Left lung (tissue), 10 donors: ENCODE results near the gene TNFRSF6B. TPM values are rescaled to one million over a fixed set of nuclear protein-coding genes. Genes with fewer than 3 reads are reported as not detected.

ENCODE experiments used
- ATAC-seq: fragments of 200-7000 bp; cut with Tn5 transposase; one replicate; pipeline ENCODE4 v1.9.1; 2020; ENCODE audit warnings: moderate library complexity
- DNase-seq, 4 donors: peaks; one replicate each; pipeline ENCODE4 v3.0.0-alpha.2; 2013 to 2020
- H3K27ac ChIP-seq, 2 donors: fragments of 200-600 bp; sonication (generic) in 1 of 2; one replicate each; pipeline versions ENCODE4 v1.5.0 to v1.8.0; 2020 to 2021
- H3K27me3 ChIP-seq, 2 donors: fragments of 200-600 bp; sonication (generic) in 1 of 2; one replicate each; pipeline versions ENCODE4 v1.5.0 to v1.8.0; 2020 to 2021
- H3K36me3 ChIP-seq, 2 donors: fragments of 200-600 bp; sonication (generic) in 1 of 2; one replicate each; pipeline versions ENCODE4 v1.5.0 to v1.8.0; 2020 to 2021
- H3K4me1 ChIP-seq, 2 donors: fragments of 200-600 bp; one replicate each; pipeline ENCODE4 v1.8.0; 2021
- H3K4me3 ChIP-seq, 2 donors: fragments of 200-600 bp; sonication (generic) in 1 of 2; one replicate each; pipeline versions ENCODE4 v1.5.0 to v1.8.0; 2020 to 2021; ENCODE audit warnings: mild to moderate bottlenecking in 1 of 2
- H3K9me3 ChIP-seq, 2 donors: fragments of 200-600 bp; sonication (generic) in 1 of 2; one replicate each; pipeline versions ENCODE4 v1.5.0 to v1.8.0; 2020 to 2021
- intact Hi-C, 2 donors: fragments of 100-400 bp; cut with DNase I; formaldehyde crosslinking; loops; one replicate each; pipeline versions ENCODE4 v1.11.2 to v1.14.2; 2022
- polyA plus RNA-seq, 6 donors: library from polyadenylated mRNA; unstranded; fragments of 120-200 nt; gene quantifications; one replicate each; pipeline ENCODE4 v1.2.1, GENCODE V29; 2013; ENCODE audit not compliant: insufficient read length in 6 of 6
- total RNA-seq, 2 donors: library from RNA; stranded (reverse); fragmentation: NEBNext Ultra II Directional; extraction: Animal tissue kit (Norgen Biotek cat#: 25700); gene quantifications; one replicate each; pipeline ENCODE4 v1.2.1, GENCODE V29; 2021
- TF ChIP-seq, protein P1 (sequence below), 2 donors: fragments of 200-600 bp; sonication (generic) in 1 of 2; IDR thresholded peaks; one replicate each; pipeline versions ENCODE4 v1.5.0 to v1.8.0; 2021; ENCODE audit warnings: antibody characterized with exemption in 2 of 2
- donor health status: DM: no; HTN: yes; CAD: no.
- donor health status: DM: no; HTN: no; CAD: no.

The TNFRSF6B gene
- total and polyA plus RNA-seq, 8 donors, result 1.6 to 17.6 (median 2.7) TPM

GRCh38 chr20:63690003-63690897 is 6.2 kb upstream of the TNFRSF6B start:
- TF ChIP-seq, protein P1, sequence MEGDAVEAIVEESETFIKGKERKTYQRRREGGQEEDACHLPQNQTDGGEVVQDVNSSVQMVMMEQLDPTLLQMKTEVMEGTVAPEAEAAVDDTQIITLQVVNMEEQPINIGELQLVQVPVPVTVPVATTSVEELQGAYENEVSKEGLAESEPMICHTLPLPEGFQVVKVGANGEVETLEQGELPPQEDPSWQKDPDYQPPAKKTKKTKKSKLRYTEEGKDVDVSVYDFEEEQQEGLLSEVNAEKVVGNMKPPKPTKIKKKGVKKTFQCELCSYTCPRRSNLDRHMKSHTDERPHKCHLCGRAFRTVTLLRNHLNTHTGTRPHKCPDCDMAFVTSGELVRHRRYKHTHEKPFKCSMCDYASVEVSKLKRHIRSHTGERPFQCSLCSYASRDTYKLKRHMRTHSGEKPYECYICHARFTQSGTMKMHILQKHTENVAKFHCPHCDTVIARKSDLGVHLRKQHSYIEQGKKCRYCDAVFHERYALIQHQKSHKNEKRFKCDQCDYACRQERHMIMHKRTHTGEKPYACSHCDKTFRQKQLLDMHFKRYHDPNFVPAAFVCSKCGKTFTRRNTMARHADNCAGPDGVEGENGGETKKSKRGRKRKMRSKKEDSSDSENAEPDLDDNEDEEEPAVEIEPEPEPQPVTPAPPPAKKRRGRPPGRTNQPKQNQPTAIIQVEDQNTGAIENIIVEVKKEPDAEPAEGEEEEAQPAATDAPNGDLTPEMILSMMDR (IDR thresholded peaks at IDR 0.05), result no peak
- no peaks in the 10 kb centered on the region for H3K27me3 ChIP-seq
- no peaks in the 10 kb centered on the region for H3K9me3 ChIP-seq
- H3K4me1 ChIP-seq, result peaks cover 20 to 54% of the 10 kb centered on the region in 2 donors
- peaks cover 0 to 22% of the 10 kb centered on the region in 2 donors for H3K36me3 ChIP-seq
- ATAC-seq (no peak), DNase-seq (no peak)
- intact Hi-C loops, result no loop called here
- H3K27ac ChIP-seq, result peak overlapping the region in 1 of 2 donors; percentile 91
- no peak overlapping the region for H3K4me3 ChIP-seq

GRCh38 chr20:63690898-63691710 is 5.3 kb upstream of the TNFRSF6B start:
- Histone ChIP-seq H3K9me3 (no peaks in the 10 kb centered on the region), H3K27ac (peak overlapping the region in 1 of 2 donors; percentile 10), H3K36me3 (peaks cover 0 to 29% of the 10 kb centered on the region in 2 donors), H3K4me1 (peaks cover 18 to 50% of the 10 kb centered on the region in 2 donors), H3K4me3 (no peak overlapping the region), H3K27me3 (no peaks in the 10 kb centered on the region)
- DNase-seq (no peak), ATAC-seq (no peak)
- intact Hi-C loops, result no loop called here
- TF ChIP-seq, protein P1 (IDR thresholded peaks at IDR 0.05), result no peak

- peaks cover 14 to 50% of the 10 kb centered on the region in 2 donors for H3K4me1 ChIP-seq
- peaks cover 0 to 29% of the 10 kb centered on the region in 2 donors for H3K36me3 ChIP-seq
- H3K27me3 ChIP-seq, result peaks cover 0 to 5% of the 10 kb centered on the region in 2 donors
- no peaks in the 10 kb centered on the region for H3K9me3 ChIP-seq
- peak overlapping the region in 1 of 2 donors; percentile 10 for H3K27ac ChIP-seq
- H3K4me3 ChIP-seq, result no peak overlapping the region
- TF ChIP-seq, protein P1 (IDR thresholded peaks at IDR 0.05), result no peak
- intact Hi-C loops, result no loop called here
- ATAC-seq (no peak), DNase-seq (no peak)
Measured at GRCh38 chr20:63691711-63692435, 4.6 kb upstream of the TNFRSF6B start.

DNA sequence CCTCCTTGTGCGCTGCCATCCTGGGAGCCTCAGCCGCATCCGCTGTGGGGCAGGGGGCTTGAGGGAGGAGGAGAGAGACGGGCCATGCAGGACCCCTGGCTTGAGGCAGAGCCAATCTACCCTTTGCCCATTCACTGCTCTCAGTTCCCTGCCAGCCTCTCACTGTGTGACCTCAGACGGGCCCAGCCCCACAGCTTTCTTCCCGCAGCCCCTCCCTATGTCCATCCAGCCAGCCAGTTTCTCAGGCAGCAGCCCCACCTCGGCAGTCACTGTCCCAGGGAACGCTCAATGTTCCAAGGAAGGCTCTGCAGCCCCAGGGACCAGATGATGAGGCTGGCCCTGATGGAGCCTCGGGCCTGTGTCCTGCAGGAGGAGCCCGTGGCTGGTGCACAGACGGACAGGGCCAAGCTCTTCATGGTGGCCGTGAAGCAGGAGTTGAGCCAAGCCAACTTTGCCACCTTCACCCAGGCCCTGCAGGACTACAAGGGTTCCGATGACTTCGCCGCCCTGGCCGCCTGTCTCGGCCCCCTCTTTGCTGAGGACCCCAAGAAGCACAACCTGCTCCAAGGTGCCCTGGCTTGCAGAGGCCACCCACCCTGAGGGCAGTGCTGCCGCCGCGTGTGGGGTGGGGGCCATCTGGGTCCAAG is 3.9 kb upstream of the TNFRSF6B start:
- DNase-seq, result no peak
- H3K27ac ChIP-seq, result peak overlapping the region in 1 of 2 donors; percentile 10
- no peaks in the 10 kb centered on the region for H3K9me3 ChIP-seq
- peaks cover 0 to 29% of the 10 kb centered on the region in 2 donors for H3K36me3 ChIP-seq
- TF ChIP-seq, protein P1 (IDR thresholded peaks at IDR 0.05), result no peak
- H3K4me1 ChIP-seq, result peaks cover 13 to 50% of the 10 kb centered on the region in 2 donors
- peak; percentile 1 for ATAC-seq
- peaks cover 0 to 10% of the 10 kb centered on the region in 2 donors for H3K27me3 ChIP-seq
- intact Hi-C loops, result no loop called here
- no peak overlapping the region for H3K4me3 ChIP-seq
